NCI-H1048 (cell line): ENCODE data around the gene GNL2.
"Not testable (repeated sequence)": the region's sequence is repeated elsewhere in the genome, so short reads cannot be mapped to it uniquely, and the experiment has no call there.

ENCODE experiments used
- DNase-seq: peaks from one replicate; lab custom pipeline; 2025; lab: John Stamatoyannopoulos, UW

The GNL2 gene

DNA sequence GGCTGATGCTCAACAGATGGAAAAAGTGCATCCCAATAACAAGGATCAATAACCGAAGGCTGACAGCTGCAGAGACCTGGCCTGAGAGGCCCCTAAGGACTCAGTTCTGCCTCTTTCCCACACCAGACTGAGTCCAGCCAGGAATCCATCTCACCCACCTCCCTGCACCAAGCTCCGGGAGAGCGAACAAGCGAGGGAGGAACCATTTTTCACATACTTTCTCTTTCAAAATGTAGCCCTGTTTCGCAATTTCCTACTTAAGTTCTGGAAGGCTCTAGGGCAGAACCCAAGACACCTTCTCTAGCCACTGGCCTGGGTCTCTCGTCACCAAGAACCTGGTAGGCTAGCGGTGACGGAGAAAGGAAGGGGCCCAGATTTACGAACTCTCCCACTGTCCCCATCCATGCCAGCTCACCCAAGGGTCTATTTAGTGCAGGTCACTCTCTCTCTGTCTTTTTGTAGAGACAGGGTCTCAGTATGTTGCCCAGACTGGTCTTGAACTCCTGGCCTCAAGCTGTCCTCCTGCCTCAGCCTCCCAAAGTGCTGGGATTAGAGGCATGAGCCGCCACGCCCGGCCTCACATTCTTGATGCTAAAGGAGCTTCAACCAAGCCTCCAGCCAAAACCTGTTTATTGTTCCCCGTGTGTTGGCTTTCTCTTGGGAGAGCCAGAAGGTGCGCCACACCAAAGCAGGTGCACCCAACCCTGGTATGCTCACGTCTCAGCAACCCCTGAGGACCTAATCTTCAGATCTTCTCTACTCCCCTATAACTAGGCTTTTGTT, 10.9 kb upstream of the GNL2 start:
- no peak for DNase-seq

GRCh38 chr1:37605806-37606474, 10.2 kb upstream of the GNL2 start:
- DNase-seq, result no peak

DNA sequence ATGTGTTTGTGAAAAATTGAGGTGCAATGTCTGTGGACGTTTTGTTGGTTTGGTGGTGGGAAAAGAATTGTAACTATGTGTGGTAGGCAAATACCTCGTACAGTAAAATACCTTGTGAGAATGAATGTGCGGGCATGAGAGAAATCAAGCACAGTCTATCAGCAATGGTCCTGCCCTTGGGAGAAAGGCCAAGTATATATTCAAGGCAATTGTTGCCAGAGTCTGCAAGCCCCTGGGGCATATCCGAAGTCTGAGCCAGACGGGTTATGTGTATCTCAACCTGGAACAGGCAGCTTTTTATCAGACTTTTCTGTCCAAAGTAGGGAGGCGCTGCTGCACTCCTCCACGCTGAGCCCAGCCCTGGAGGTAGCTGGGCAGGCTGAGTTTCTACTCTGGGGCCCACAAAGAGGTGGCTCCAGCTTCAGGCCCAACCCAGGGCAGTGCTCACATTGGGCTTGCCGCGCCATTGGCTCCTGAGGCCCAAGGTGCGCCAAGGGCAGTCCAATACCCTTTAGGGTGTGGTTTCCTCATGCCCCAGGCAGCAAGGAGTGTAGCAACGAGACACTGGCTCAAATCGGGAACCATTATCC, 9.4 kb upstream of the GNL2 start:
- no peak for DNase-seq

DNA sequence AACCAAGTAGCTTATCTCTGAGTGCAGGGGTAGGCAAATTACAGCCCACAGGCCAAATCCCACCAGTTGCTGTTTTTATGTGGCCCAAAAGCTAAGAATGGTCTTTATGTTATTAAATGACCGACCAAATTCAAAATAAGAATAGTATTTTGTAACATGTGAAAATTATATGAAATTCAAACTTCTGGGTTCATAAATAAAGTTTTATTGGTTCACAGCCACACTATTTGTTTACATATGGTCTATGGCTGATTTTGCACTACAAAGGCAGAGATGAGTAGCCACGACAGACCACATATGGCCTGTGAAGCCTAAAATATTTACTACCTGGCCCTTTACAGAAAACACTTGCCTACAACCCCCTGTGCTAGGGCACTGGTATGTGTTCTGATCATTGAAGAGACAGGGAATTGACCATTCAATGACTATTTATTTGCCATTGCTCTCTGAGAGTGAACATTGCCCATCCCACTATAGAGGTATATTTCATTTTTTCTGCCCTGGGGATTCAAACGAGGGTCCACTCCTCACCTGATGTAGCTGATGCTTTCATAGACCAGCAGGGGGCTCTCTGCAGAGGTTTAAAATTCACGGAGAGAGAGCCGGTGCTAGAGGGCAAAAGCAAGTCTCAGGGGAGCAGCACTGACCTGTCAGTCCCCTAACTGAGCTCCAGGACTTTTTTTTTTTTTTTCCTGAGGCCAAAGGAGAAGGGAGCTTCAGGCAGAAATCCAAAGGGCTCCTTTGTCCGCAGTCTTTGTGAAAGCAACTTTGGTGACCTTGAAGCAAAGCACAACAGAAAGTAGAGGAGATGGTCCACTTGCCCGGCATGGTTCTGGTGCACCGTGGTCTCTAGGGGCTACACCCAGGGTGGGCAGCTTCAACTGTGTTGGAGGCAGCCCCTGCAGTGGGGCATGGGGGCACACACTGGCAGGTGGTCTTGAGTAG, 7.3 kb upstream of the GNL2 start:
- DNase-seq, result no peak

- no peak for DNase-seq
Observed at GRCh38 chr1:37601441-37601840, 5.7 kb upstream of the GNL2 start.

- no peak for DNase-seq
Observed at GRCh38 chr1:37599940-37600339, 4.2 kb upstream of the GNL2 start.

- DNase-seq, result no peak
Observed at GRCh38 chr1:37596182-37596667, 488 bp upstream of the GNL2 start.

DNA sequence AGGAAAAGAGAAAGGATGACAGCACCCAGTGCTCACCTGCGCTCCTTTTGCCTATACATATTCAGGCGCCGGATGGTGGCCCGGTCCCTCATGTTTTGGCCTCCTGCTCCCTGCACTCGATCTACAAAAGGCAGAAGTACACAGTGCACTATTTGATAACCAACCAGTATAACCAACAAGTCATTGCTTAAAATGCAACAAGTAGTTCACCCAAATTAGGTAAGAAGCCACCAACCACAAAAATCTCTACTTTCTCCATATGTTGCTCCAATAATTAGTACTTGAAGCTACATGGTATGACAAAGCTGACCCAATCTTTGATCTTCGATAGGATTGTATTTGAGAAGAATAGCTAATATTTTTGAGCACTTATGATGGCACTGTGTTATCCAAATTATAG, 2.0 kb downstream of the GNL2 start:
- DNase-seq, result no peak

GRCh38 chr1:37588939-37589338, 6.8 kb downstream of the GNL2 start:
- no peak for DNase-seq

- DNase-seq, result not testable (repeated sequence)
Observed at GRCh38 chr1:37584544-37584943, 11.2 kb downstream of the GNL2 start.

DNA sequence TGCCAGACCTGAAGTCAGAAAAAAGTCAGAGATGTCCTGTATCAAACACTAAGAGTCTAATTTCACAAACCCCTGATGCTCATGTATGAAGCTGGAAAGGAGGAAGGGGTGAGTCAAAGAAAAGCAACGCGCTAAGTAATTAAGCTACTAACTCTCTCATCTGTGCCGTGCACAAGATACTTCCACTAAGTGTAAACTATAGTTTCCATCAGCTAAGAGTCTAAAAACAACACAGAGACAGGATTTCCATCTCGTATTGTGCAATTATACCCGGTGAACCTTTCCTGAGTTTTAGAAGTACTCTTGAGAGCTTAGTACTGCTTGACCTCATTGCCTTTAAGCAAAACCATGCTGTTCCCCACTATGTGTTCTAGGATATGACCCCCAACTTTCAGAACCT, 20.0 kb downstream of the GNL2 start:
- DNase-seq, result no peak

GRCh38 chr1:37574834-37575480, 20.8 kb downstream of the GNL2 start:
- DNase-seq, result no peak

DNA sequence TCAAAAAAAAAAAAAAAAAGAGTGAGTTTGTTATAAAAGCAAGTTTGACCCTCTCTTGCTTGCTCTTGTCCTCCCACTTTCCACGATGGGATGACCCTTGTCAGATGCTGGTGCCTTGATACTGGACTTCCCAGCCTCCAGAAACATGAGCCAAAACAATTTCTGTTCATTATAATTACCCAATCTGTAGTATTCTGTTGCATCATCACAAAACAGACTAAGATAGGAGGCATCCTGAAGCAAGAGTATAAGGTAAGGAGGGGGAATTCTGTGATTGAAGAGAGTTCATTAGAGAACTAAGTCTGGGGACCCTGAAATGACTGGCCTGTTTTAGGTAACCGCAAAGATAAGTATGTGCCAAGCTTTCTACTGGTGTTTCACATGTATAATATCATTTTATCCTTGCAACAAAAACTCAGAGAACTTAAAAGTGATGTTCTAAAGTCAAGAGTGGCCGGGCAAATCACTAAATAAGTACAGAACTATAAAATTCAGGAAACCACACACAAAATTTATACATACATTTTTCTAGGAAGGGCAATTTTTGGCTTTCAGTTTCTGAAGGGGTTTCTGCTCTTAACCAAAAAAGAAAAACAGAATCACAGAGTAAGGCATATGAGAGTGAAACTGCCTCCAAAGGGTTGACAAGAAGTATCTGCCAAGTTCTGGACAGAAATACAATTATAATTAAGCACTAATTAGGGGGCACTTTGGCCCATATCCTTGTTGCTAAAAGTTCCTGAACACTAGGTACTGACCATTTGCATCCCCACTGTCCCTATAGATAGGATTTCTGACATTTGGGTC, 25.0 kb downstream of the GNL2 start:
- DNase-seq, result no peak

- DNase-seq, result no peak
Observed at GRCh38 chr1:37567023-37567422, 28.7 kb downstream of the GNL2 start.

GRCh38 chr1:37564892-37565291, 30.8 kb downstream of the GNL2 start:
- no peak for DNase-seq

- no peak for DNase-seq
Observed at GRCh38 chr1:37562984-37563383, 32.8 kb downstream of the GNL2 start.

DNA sequence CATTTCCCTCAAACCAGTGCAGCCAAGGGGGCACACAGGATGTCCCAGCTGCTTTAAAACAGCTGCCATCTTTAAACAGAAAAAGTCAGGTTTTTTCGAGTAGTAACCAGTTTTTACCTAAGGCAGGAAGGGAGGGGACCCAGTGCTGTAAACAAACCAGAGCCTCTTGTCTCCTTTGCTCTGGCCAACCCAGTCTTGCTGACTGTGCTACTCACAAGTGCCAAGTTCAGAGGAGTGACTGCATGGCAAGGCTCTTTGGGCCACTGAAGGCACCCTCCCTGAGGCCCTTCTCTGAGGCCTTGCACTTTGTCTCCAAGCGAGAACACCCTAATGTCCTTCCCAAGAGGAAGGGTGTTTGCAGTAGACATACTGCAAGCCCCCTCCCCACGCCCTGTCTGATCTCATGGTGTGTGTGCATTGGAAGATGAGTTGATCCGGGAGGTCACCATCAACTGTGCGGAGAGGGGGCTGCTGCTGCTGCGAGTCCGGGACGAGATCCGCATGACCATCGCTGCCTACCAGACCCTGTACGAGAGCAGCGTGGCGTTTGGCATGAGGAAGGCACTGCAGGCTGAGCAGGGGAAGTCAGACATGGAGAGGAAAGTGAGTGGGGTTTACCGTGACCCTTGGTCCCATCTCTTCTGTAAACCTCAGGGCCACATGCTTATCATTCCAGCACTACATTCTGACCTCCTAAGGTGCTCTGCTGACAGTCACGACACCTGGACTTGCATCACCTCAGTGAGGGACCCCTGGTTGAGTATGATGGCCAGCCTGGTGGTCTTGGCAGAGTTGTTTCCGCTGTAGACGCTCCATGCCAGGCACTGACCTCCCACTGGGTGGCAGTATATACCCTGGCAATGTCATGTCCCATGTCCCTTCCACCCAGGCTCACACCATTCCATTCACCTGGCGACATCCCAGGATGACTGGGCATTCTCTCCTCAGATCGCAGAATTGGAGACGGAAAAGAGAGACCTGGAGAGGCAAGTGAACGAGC, 34.3 kb downstream of the GNL2 start:
- no peak for DNase-seq

- no peak for DNase-seq
Observed at GRCh38 chr1:37560401-37561132, 35.2 kb downstream of the GNL2 start.

DNA sequence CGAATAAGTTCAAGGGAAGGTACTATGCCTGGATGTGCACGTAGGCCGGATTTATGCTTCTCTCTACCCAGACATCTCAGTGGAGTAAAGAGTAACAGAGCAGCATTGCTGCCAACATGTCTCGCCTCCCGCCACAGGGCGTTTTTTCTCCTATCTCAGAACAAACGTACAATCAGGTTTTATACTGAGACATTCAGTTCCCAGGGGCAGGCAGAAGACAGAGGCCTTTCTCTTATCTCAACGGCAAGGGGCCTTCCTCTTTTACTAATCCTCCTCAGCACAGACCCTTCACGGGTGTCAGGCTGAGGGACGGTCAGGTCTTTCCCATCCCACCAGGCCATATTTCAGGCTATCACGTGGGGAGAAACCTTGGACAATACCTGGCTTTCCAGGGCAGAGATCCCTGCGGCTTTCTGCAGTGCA, 35.8 kb downstream of the GNL2 start:
- not testable (repeated sequence) for DNase-seq
